GM23338 (cell line): Measurements from ENCODE around the gene DLGAP4.

Source experiments
- CREB1 ChIP-seq: fragments of 250-450 bp; sonication (Bioruptor Pico); IDR thresholded peaks from 2 replicates; pipeline ENCODE4 v1.5.0; 2020; ENCODE audit warnings: low read depth, mild to moderate bottlenecking, moderate library complexity
- EZH2 ChIP-seq: fragments of 200-600 bp; sonication (generic); IDR thresholded peaks from one replicate; pipeline ENCODE4 v1.8.0; 2017; ENCODE audit warnings: antibody characterized with exemption, mild to moderate bottlenecking, low read depth; ENCODE audit not compliant: unreplicated experiment
- EZH2phosphoT487 ChIP-seq: fragments of 200-600 bp; sonication (generic); IDR thresholded peaks from one replicate; pipeline ENCODE4 v1.8.1; 2018; ENCODE audit warnings: antibody characterized with exemption; ENCODE audit not compliant: unreplicated experiment
- JUNB ChIP-seq: IDR thresholded peaks from one replicate; pipeline ENCODE4 v1.6.1; 2016; ENCODE audit warnings: antibody characterized with exemption; ENCODE audit not compliant: unreplicated experiment
- NANOG ChIP-seq: IDR thresholded peaks from 2 replicates; pipeline ENCODE4 v1.6.1; 2016; ENCODE audit warnings: antibody characterized with exemption, borderline replicate concordance
- POLR2AphosphoS5 ChIP-seq: IDR thresholded peaks from 2 replicates; pipeline ENCODE4 v1.6.1; 2016; ENCODE audit warnings: antibody characterized with exemption, low read depth
- ZNF331 ChIP-seq: fragments of 250-450 bp; sonication (Bioruptor Pico); IDR thresholded peaks from 2 replicates; pipeline ENCODE4 v1.5.0; 2020; ENCODE audit warnings: low read depth, mild to moderate bottlenecking, moderate library complexity
- TF ChIP-seq, protein P1 (sequence below), 2 experiments: fragments of 200-600 bp in 1 of 2; sonication (generic) in 1 of 2; conservative IDR thresholded peaks; 2 replicates each; pipeline versions ENCODE4 v1.5.1 to v1.6.1; 2016 to 2017; ENCODE audit warnings: antibody characterized with exemption in 2 of 2, low read depth in 2 of 2, mild to moderate bottlenecking in 2 of 2, moderate library complexity in 1 of 2
- TF ChIP-seq, protein P2 (sequence below): IDR thresholded peaks from one replicate; pipeline ENCODE4 v1.6.1; 2018; ENCODE audit warnings: antibody characterized with exemption; ENCODE audit not compliant: unreplicated experiment

DNA sequence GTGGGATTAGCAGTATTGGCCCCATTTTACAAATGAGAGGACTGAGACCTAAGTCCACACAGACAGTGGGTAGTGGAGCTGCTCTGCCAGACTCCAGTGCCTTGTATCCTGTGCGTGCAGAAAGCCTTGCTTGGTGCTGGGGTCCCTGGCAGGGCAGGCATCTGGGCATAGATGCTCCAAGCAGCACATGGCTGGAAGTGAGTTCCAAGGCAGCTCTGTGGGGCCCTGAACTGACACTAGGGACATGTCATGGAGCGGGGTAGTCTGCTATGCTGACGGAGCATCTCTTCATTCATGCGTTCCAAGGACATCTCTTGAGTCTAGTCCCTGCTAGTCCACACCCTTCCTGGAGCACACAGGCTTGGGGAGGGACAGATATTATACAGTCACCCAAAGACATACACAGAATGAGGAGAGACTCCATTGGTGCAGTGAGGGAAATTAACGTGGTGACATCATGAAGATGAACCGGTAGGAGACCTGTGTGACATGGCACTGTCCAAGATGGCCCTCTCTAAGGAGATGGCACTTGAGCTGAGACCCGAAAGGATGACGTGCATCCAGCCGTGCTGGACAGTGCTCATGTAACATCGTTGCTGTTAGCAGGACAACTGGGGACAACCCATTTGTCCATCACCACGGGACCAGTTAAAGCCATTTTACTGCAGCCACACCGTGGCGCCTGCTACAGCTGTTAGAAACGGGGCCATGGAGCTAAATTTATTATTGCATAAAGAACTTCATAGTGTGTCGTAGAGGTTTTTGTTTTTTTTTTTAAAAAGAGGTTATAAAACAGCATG lies 65.1 kb downstream of the DLGAP4 start:
- TF ChIP-seq, protein P1, sequence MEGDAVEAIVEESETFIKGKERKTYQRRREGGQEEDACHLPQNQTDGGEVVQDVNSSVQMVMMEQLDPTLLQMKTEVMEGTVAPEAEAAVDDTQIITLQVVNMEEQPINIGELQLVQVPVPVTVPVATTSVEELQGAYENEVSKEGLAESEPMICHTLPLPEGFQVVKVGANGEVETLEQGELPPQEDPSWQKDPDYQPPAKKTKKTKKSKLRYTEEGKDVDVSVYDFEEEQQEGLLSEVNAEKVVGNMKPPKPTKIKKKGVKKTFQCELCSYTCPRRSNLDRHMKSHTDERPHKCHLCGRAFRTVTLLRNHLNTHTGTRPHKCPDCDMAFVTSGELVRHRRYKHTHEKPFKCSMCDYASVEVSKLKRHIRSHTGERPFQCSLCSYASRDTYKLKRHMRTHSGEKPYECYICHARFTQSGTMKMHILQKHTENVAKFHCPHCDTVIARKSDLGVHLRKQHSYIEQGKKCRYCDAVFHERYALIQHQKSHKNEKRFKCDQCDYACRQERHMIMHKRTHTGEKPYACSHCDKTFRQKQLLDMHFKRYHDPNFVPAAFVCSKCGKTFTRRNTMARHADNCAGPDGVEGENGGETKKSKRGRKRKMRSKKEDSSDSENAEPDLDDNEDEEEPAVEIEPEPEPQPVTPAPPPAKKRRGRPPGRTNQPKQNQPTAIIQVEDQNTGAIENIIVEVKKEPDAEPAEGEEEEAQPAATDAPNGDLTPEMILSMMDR (conservative IDR thresholded peaks at IDR 0.05; ENCODE audit: low read depth in 2 of 2) = no peak
- no peak for TF ChIP-seq POLR2AphosphoS5
- TF ChIP-seq JUNB = no peak
- no peak for TF ChIP-seq ZNF331 (CRISPR knock-in tag)
- TF ChIP-seq EZH2 = no peak
- TF ChIP-seq, protein P2, sequence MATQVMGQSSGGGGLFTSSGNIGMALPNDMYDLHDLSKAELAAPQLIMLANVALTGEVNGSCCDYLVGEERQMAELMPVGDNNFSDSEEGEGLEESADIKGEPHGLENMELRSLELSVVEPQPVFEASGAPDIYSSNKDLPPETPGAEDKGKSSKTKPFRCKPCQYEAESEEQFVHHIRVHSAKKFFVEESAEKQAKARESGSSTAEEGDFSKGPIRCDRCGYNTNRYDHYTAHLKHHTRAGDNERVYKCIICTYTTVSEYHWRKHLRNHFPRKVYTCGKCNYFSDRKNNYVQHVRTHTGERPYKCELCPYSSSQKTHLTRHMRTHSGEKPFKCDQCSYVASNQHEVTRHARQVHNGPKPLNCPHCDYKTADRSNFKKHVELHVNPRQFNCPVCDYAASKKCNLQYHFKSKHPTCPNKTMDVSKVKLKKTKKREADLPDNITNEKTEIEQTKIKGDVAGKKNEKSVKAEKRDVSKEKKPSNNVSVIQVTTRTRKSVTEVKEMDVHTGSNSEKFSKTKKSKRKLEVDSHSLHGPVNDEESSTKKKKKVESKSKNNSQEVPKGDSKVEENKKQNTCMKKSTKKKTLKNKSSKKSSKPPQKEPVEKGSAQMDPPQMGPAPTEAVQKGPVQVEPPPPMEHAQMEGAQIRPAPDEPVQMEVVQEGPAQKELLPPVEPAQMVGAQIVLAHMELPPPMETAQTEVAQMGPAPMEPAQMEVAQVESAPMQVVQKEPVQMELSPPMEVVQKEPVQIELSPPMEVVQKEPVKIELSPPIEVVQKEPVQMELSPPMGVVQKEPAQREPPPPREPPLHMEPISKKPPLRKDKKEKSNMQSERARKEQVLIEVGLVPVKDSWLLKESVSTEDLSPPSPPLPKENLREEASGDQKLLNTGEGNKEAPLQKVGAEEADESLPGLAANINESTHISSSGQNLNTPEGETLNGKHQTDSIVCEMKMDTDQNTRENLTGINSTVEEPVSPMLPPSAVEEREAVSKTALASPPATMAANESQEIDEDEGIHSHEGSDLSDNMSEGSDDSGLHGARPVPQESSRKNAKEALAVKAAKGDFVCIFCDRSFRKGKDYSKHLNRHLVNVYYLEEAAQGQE = no peak
- TF ChIP-seq EZH2phosphoT487 = no peak
- no peak for TF ChIP-seq NANOG
- no peak for TF ChIP-seq CREB1
